H9 (cell line): ENCODE measurements around the gene FLT3LG. TPM values are rescaled to one million over a fixed set of nuclear protein-coding genes. Genes with fewer than 3 reads are reported as not detected.

Experiments used
- DNase-seq: peaks from one replicate; pipeline ENCODE4 v3.0.0-alpha.2; 2017
- H2AFZ ChIP-seq: one replicate; pipeline ENCODE4 v1.6.1; 2013; ENCODE audit warnings: mild to moderate bottlenecking, low read length, control low read depth, moderate library complexity
- H2AK5ac ChIP-seq: 2 replicates; pipeline ENCODE4 v1.6.1; 2013; ENCODE audit warnings: low read length, control low read depth, mixed read lengths; ENCODE audit not compliant: insufficient read length
- H2BK120ac ChIP-seq: one replicate; pipeline ENCODE4 v1.6.1; 2013; ENCODE audit warnings: low read depth, mild to moderate bottlenecking, low read length, control low read depth, inconsistent platforms; ENCODE audit not compliant: poor library complexity, severe bottlenecking
- H2BK12ac ChIP-seq: 2 replicates; pipeline ENCODE4 v1.6.1; 2013; ENCODE audit warnings: low read length, control low read depth, mixed read lengths, low read depth; ENCODE audit not compliant: insufficient read length
- H2BK15ac ChIP-seq: 2 replicates; pipeline ENCODE4 v1.6.1; 2013; ENCODE audit warnings: low read depth, low read length, control low read depth
- H2BK20ac ChIP-seq: one replicate; pipeline ENCODE4 v1.6.1; 2013; ENCODE audit warnings: low read depth, mild to moderate bottlenecking, low read length, control low read depth, inconsistent platforms; ENCODE audit not compliant: poor library complexity, severe bottlenecking
- H2BK5ac ChIP-seq: 2 replicates; pipeline ENCODE4 v1.6.1; 2013; ENCODE audit warnings: low read length, control low read depth, mixed read lengths; ENCODE audit not compliant: insufficient read length
- H3K14ac ChIP-seq: 2 replicates; pipeline ENCODE4 v1.6.1; 2013; ENCODE audit warnings: low read length, control low read depth; ENCODE audit not compliant: insufficient read depth
- H3K18ac ChIP-seq: 2 replicates; pipeline ENCODE4 v1.6.1; 2013; ENCODE audit warnings: low read depth, mild to moderate bottlenecking, mixed read lengths, low read length, control low read depth; ENCODE audit not compliant: insufficient read length
- H3K23ac ChIP-seq: 2 replicates; pipeline ENCODE4 v1.6.1; 2013; ENCODE audit warnings: low read length, control low read depth, mixed read lengths, low read depth; ENCODE audit not compliant: insufficient read length
- H3K23me2 ChIP-seq: 2 replicates; pipeline ENCODE4 v1.6.1; 2013; ENCODE audit warnings: low read depth, mild to moderate bottlenecking, mixed read lengths, low read length, control low read depth; ENCODE audit not compliant: insufficient read length, poor library complexity, severe bottlenecking
- H3K27ac ChIP-seq: 2 replicates; pipeline ENCODE4 v1.5.1; 2013; ENCODE audit warnings: low read length, control low read depth, mixed read lengths, low read depth; ENCODE audit not compliant: insufficient read length
- H3K27me3 ChIP-seq: 2 replicates; pipeline ENCODE4 v1.6.1; 2013; ENCODE audit warnings: low read length, control low read depth, inconsistent platforms; ENCODE audit not compliant: insufficient read depth
- H3K4ac ChIP-seq: 2 replicates; pipeline ENCODE4 v1.6.1; 2013; ENCODE audit warnings: low read depth, mild to moderate bottlenecking, control low read depth, inconsistent platforms, low read length, moderate library complexity
- H3K4me1 ChIP-seq: 2 replicates; pipeline ENCODE4 v1.6.1; 2013; ENCODE audit warnings: low read length, control low read depth, inconsistent platforms; ENCODE audit not compliant: insufficient read depth
- H3K4me2 ChIP-seq: 2 replicates; pipeline ENCODE4 v1.6.1; 2013; ENCODE audit warnings: low read length, control low read depth, mixed read lengths; ENCODE audit not compliant: insufficient read length, insufficient read depth
- H3K56ac ChIP-seq: 2 replicates; pipeline ENCODE4 v1.6.1; 2013; ENCODE audit warnings: low read depth, mild to moderate bottlenecking, mixed read lengths, low read length, control low read depth; ENCODE audit not compliant: insufficient read length
- H3K79me1 ChIP-seq: 2 replicates; pipeline ENCODE4 v1.6.1; 2013; ENCODE audit warnings: low read depth, mild to moderate bottlenecking, moderate library complexity, low read length, control low read depth, inconsistent platforms; ENCODE audit not compliant: insufficient read depth, poor library complexity, severe bottlenecking
- H3K79me2 ChIP-seq: 2 replicates; pipeline ENCODE4 v1.6.1; 2013; ENCODE audit warnings: low read length, control low read depth, inconsistent platforms; ENCODE audit not compliant: insufficient read depth
- H3K9ac ChIP-seq: 2 replicates; pipeline ENCODE4 v1.6.1; 2013; ENCODE audit warnings: low read length, control low read depth, mixed read lengths; ENCODE audit not compliant: insufficient read length; ENCODE audit errors: extremely low read depth
- H3K9me3 ChIP-seq: one replicate; pipeline ENCODE4 v1.6.1; 2013; ENCODE audit warnings: low read depth, low read length, inconsistent platforms; ENCODE audit not compliant: control insufficient read depth
- H3T11ph ChIP-seq: one replicate; pipeline ENCODE4 v1.6.1; 2013; ENCODE audit warnings: mild to moderate bottlenecking, low read length, control low read depth, inconsistent platforms
- H4K20me1 ChIP-seq: one replicate; pipeline ENCODE4 v1.6.1; 2013; ENCODE audit not compliant: control insufficient read depth, insufficient read length, insufficient read depth
- H4K5ac ChIP-seq: 2 replicates; pipeline ENCODE4 v1.6.1; 2013; ENCODE audit warnings: low read depth, mild to moderate bottlenecking, mixed read lengths, low read length, control low read depth; ENCODE audit not compliant: insufficient read length
- H4K8ac ChIP-seq: replicated peaks from 2 replicates; pipeline ENCODE4 v1.6.1; 2013; ENCODE audit warnings: low read length, control low read depth, mixed read lengths, low read depth; ENCODE audit not compliant: insufficient read length
- H4K91ac ChIP-seq: 2 replicates; pipeline ENCODE4 v1.6.1; 2013; ENCODE audit warnings: low read depth, mild to moderate bottlenecking, moderate library complexity, mixed read lengths, low read length, control low read depth; ENCODE audit not compliant: insufficient read length
- H3K27ac Mint-ChIP-seq, 3 experiments: 2 replicates in 2 of 3; 3 replicates in 1 of 3; pipeline ENCODE4 v1.8.0; 2020 to 2021; ENCODE audit warnings: mixed read lengths in 3 of 3, mild to moderate bottlenecking in 1 of 3, moderate library complexity in 1 of 3
- H3K27me3 Mint-ChIP-seq: 2 replicates; pipeline ENCODE4 v1.8.0; 2021; ENCODE audit warnings: low read depth, mild to moderate bottlenecking, moderate library complexity, mixed read lengths
- H3K36me3 Mint-ChIP-seq, 3 experiments: 2 replicates in 2 of 3; 3 replicates in 1 of 3; pipeline ENCODE4 v1.8.0; 2020 to 2021; ENCODE audit warnings: low read depth in 3 of 3, mixed read lengths in 3 of 3; ENCODE audit not compliant: insufficient read depth in 1 of 3
- H3K4me1 Mint-ChIP-seq, 2 experiments: 2 replicates each; pipeline ENCODE4 v1.8.0; 2020; ENCODE audit warnings: mixed read lengths in 2 of 2
- H3K4me3 Mint-ChIP-seq, 2 experiments: 2 replicates in 1 of 2; 3 replicates in 1 of 2; pipeline ENCODE4 v1.8.0; 2020 to 2021; ENCODE audit warnings: mild to moderate bottlenecking in 2 of 2, mixed read lengths in 2 of 2, moderate library complexity in 1 of 2
- H3K9me3 Mint-ChIP-seq, 2 experiments: 2 replicates in 1 of 2; 3 replicates in 1 of 2; pipeline ENCODE4 v1.8.0; 2020; ENCODE audit warnings: mild to moderate bottlenecking in 2 of 2, mixed read lengths in 2 of 2, moderate library complexity in 1 of 2
- WGBS: extraction: QIAGEN DNeasy Blood & Tissue Kit; methylation state at CpG from one replicate; pipeline ENCODE4 v1.1.7; 2013; ENCODE audit warnings: missing lambda C conversion rate, low lambda C conversion rate, mixed read lengths; ENCODE audit not compliant: insufficient read length; ENCODE audit errors: extremely low coverage; 5-methylcytosine and 5-hydroxymethylcytosine counted together
- total RNA-seq: library from RNA; stranded (reverse); gene quantifications from 2 replicates; pipeline ENCODE4 v1.2.1, GENCODE V29; 2021
- TF ChIP-seq, protein P1 (sequence below): fragments of 200-600 bp; sonication (generic); conservative IDR thresholded peaks from 3 replicates; pipeline ENCODE4 v1.8.0; 2021; ENCODE audit warnings: antibody characterized with exemption, mild to moderate bottlenecking

Gene FLT3LG
- total RNA-seq, 1 experiment from 2014 or later, result 2.1 TPM

GRCh38 chr19:49470615-49470978 is 3.4 kb upstream of the FLT3LG start:
- Histone ChIP-seq H2AK5ac (no peak overlapping the region), H4K20me1 (no peaks in the 10 kb centered on the region), H3K56ac (no peak overlapping the region), H3K4me2 (no peak overlapping the region), H3K27me3 (no peaks in the 10 kb centered on the region; the same call in 1 of the 2 replicates), H2BK5ac (no peak overlapping the region), H3K79me1 (no peaks in the 10 kb centered on the region), H3K79me2 (no peaks in the 10 kb centered on the region), H2AFZ (no peak overlapping the region), H4K91ac (no peak overlapping the region), H3K27ac (no peak overlapping the region), H3K4ac (no peak overlapping the region), H2BK20ac (no peak overlapping the region), H3K18ac (no peak overlapping the region), H3K23me2 (no peaks in the 10 kb centered on the region), H2BK120ac (no peak overlapping the region), H3T11ph (no peak overlapping the region), H3K9ac (no peak overlapping the region), H2BK15ac (no peak overlapping the region), H3K9me3 (no peaks in the 10 kb centered on the region), H3K14ac (no peak overlapping the region), H4K8ac (no peak overlapping the region), H3K23ac (no peak overlapping the region), H3K4me1 (peaks cover 3% of the 10 kb centered on the region; the same call in 1 of the 2 replicates), H4K5ac (no peak overlapping the region), H2BK12ac (no peak overlapping the region)
- DNase-seq, result no peak
- Mint-ChIP-seq H3K4me1 (peaks cover 6 to 24% of the 10 kb centered on the region in 2 experiments), H3K36me3 (peaks cover 5 to 22% (median 18%) of the 10 kb centered on the region in 3 experiments; a peak in 4 of 7 replicates), H3K27ac (no peak overlapping the region), H3K4me3 (no peak overlapping the region), H3K9me3 (no peaks in the 10 kb centered on the region), H3K27me3 (peaks cover 12% of the 10 kb centered on the region)
- TF ChIP-seq, protein P1, sequence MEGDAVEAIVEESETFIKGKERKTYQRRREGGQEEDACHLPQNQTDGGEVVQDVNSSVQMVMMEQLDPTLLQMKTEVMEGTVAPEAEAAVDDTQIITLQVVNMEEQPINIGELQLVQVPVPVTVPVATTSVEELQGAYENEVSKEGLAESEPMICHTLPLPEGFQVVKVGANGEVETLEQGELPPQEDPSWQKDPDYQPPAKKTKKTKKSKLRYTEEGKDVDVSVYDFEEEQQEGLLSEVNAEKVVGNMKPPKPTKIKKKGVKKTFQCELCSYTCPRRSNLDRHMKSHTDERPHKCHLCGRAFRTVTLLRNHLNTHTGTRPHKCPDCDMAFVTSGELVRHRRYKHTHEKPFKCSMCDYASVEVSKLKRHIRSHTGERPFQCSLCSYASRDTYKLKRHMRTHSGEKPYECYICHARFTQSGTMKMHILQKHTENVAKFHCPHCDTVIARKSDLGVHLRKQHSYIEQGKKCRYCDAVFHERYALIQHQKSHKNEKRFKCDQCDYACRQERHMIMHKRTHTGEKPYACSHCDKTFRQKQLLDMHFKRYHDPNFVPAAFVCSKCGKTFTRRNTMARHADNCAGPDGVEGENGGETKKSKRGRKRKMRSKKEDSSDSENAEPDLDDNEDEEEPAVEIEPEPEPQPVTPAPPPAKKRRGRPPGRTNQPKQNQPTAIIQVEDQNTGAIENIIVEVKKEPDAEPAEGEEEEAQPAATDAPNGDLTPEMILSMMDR, result no peak
- WGBS, result no CpG with 5 or more reads among the region's 8 CpGs
